Left hindlimb (tissue), 1 donor: ENCODE measurements around the gene CLINT1.

ENCODE experiments used
- DNase-seq: peaks from one replicate; pipeline ENCODE4 v3.0.0-alpha.2; 2018

The CLINT1 gene

DNA sequence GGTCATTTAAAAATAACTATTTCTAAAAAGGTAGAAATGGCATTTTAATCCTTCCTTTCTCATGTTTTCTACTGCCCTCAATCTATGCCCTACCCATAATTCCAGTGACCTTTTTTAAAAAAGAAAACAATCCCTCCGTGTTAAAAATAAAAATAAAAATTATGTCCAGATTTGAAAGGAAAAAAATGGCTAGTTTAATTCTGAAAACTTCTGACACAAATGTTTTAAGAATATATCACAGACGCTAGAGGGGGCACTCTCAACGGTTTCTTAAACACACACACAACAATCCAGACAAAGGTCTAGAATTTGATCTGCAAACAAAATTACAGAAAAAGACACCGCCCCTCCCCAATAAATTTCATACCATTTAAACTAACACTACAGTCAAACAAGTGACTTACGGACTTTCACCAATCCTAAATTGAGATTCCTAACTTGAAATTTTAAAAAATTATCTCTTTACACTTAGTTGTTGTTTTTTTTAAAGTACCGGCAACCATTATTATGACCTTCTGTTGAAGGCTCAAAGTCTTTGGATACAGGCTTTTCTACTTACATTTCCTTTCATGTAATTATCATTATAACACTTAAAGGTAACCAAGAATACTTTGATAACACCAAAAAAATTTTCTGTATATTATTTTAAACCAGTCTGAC, 38.2 kb downstream of the CLINT1 start:
- no peak for DNase-seq

DNA sequence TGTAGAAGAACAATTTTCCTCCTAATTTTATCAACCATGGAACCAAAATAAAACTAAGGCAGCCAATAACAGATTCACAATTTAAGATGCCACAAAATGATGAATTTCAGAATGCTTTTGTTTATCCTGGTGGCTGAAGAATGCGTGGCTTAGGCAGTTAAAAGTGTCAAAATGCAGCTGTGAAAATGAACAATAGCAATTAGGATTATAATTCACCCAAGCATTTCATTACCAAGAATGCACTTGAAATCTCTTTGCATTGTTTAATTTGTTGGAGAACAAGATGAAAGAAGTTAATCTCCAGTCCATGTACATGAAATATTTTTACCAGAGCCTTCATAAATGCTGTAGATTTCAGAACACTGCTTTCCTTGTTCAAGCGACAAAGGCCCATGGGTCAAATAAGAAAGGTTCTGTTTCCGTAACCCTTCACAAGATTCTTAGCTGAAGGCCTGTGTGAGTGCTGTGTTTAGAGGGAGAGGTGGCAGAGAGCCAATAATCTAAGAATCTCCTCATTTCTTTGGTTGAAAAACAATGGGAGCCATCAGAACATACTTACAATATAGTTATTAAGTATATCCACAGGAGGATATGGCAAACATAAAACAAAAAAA, 39.3 kb downstream of the CLINT1 start:
- no peak for DNase-seq

DNA sequence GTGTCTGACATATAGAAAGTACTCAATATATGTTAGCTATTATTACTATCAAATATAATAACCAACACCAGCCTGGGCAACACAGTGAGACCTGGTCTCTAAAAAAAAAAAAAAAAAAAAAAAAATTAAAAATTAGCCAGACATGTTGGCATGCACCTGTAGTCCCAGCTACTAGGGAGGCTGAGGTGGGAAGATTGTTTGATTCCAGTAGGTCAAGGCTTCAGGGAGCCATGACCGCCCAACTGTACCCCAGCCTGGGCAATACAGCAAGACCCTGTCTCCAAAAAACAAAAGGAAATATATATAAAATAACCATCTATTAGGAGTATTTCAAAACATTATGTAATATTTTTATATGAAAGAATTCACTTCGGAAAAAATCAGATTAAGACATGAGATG, 40.6 kb downstream of the CLINT1 start:
- no peak for DNase-seq

DNA sequence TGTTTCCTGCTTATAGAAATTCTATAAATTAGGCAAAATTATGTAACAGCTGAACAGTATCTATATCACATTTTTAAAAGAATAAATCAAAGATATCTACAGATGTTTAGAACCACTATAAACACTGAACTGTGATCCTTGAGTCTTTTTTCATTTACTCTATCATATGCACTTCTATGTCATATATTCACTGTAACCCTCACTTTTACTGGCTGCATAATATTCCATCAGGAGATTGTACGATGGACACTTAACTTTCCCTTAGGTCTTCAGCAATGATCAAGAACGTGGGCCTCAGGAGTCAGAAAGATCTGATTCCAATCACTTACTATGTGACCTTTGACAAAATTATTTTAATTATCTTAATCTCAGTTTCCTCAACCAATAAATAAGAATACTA, 41.0 kb downstream of the CLINT1 start:
- DNase-seq = no peak

DNA sequence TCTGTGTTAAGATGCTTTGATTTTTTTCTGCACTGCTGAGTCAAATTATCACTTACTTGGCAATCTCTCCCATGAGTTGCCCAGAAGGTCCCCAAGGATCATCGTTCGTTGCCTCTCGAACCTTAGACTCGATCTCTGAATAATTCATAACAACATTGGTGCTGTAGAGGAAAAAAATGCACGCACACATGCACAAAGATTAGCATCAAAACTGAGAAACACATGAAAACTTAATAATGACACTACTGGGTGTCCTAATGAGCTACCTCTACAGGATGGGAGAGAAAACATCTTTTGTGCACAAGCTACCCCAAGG, 41.6 kb downstream of the CLINT1 start:
- DNase-seq = no peak

DNA sequence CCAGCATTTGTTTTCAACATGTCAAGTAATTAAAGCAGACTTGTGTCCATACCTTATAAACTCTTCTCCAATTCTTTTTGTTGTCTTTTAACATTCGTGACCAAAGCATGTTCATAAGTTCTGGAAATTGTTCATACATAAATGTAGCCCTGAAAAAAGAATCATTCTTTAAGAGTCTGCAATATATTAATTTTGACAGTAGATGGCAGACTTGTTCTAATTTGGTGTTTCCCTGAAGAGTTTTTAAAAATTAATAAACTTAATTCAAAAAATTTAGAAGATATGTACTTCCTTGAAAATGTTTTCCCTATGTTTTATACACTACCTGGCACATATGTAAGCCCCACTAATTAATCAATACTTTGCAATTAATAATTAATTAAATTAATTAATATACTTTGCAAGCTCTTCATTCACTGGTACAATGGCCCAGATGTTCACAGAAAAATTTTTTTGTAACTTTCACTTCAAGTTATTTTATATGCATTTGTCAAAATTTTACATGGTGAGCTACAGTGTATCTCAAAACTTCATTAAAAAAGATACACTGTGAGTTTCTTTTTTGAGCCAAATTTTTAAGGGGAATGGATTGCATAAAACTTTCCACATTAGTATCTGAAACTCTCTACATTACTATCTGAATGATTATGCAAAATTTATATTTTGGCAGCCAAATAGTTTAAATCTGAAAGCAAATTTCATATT, 42.1 kb downstream of the CLINT1 start:
- DNase-seq = no peak

DNA sequence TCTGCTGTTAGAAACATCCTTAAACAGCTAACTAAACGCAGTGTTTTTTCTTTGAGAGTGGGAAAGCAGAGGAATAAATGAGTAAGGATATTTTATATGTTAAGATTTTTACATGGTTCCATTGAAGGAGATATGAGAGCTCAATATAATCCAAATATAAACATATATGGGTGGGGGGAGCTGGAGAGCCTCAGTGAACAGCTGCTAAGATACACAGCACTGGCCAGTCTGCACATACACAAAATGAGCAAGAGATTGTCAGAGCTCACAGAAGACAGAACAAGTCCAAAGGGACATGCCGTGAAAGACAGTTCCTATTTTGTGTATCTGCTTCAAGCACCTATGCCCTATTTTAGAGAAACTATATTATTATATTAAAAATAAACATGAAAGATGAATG, 46.9 kb downstream of the CLINT1 start:
- DNase-seq = no peak

DNA sequence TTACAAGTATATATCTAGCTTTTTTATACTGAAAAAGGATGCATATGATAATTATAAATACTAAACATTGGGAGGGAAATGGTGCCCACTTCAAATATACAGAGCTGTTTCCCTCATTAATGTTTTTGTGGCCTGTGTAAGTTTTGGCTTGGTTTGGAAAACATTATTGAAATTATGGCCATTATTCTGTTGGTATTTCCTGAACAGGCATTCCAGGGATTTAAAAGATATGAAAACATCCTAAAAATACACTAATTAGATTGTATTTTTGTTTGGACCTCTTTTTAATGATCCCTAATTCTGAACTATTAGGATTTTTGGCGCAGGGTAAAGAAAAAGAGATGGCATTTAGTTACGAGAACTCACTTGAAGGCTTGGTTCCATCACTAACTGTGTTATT, 50.9 kb downstream of the CLINT1 start:
- DNase-seq = no peak

DNA sequence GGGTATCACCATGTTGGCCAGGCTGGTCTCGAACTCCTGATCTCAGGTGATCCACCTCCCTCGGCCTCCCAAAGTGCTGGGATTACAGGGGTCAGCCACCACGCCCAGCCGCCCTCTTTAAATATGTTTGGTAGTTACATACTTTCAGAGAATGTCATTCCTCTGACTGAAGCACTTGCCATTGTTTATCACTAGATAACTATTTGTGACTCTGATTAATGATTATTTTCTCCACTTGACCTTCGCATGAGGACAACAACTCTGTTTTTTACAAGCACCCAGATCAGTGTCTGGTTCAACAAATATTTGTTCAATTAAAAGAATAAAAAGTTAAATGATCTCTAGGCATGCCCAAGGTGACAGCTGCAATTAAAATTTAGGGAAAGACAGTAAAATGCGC, 56.2 kb downstream of the CLINT1 start:
- DNase-seq = no peak

DNA sequence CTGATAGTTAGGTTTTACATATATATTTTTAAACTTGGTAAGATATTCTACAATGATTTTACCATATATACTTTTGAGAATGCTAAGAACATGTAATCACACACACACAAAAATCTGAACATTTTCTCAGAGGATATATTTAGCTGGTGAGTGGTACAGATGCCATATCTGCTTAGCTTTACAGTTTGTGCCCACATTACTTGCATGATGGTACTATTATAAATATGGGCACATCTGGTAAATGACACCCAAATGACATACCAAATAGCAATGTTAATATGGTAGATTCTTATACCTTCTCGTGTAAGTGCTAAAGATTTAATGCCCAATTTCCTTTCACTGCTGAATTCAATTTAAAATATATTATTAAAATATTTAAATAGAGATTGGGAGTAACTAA, 58.8 kb downstream of the CLINT1 start:
- no peak for DNase-seq

DNA sequence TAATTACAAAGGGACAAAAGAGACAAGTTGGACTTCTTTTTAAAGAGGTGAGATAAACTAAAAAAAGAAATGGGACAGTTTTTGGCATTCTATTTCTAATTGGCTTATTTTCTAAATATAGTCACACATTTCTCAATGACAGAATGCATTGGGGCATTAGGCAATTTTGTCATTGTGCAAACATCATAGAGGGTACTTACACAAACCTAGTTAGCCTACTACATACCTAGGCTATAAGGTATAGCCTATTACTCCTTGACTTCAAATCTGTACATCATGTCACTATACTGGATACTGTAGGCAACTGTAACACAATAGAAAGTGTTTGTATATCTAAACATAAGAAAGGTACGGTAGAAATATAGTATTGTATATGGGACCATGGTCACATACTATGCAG, 59.4 kb downstream of the CLINT1 start:
- DNase-seq = no peak

DNA sequence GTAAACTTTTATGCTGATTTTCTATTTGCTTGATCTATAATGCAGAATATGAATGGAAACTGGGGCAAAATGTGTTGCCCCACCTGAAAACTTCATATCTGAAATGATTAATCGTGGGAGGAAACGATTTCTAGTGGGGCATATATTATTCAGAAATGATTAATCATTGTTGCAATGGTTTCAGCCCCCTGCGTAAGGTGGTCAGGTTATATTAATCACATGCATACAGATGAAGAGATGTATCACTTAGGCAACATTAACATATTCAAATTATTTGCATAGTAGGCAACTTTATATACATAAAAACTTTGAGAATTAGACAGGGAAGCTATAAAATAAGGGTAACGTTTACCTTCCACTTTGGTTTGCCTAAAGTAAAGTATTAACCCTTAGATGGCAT, 65.6 kb downstream of the CLINT1 start:
- DNase-seq = no peak

DNA sequence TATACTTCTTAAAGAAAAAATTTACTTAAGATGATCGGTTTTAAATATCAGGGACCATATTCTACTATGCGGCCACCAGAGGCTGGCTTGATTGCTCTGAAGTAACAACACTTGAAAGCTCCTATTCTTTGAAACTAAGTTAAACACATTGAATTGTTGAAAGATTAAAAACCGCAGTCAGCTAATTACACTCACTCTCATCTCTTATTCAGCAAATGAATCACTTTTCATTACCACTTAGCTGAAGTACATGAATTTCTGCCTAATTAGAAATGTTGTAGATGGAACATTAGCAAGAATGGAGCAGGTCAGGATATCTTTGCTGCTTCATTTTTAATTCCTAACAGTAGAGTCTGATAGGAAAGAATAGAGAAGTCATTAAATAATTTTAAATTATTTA, 73.1 kb downstream of the CLINT1 start:
- DNase-seq = no peak

DNA sequence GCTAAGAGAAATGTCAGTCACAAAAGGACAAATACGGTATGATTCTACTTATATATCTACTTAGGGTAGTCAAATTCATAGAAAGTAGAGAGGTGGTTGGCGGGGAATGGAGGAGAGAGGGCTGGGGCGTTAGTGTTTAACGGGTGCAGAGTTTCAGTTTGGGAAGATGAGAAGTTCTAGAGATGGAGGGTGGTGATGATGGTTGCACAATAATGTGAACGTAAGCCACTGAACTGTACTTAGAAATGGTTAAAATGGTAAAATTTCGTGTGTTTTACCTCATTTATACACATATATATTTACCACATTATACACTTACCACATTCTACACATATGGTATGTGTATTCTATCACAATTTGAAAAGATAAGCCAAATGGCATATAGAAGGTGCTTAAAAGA, 79.7 kb downstream of the CLINT1 start:
- no peak for DNase-seq

DNA sequence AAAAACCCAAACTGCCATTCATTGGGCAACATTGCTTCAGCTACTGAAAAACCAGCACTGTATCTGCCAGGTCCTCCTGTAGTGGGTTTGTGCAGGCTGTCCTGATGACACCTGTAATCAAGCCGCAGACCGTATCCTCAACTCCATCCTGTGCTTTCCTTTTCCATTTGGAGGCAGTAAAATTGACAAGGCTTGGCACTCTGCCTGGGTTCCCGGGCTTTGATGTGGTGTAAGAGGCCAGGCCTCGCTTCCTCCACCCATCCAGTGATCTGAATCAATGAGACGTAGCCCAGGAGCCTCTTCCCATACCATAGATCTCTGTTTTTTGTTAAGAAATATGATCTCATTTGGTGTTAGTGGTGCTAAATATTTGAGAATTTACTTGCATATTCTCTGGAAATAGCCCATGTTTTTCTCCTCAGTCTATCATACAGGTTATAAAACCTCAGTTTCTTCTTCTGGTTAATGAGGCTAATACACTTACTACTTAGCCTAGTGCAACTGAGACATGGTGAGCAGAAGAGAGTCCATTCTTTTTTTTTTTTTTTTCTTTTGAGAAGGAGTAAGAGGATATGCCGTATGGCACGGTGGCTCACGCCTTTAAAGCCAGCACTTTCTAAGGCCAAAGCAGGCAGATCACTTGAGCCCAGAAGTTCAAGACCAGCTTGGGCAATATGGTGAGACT, 80.7 kb downstream of the CLINT1 start:
- DNase-seq = no peak

DNA sequence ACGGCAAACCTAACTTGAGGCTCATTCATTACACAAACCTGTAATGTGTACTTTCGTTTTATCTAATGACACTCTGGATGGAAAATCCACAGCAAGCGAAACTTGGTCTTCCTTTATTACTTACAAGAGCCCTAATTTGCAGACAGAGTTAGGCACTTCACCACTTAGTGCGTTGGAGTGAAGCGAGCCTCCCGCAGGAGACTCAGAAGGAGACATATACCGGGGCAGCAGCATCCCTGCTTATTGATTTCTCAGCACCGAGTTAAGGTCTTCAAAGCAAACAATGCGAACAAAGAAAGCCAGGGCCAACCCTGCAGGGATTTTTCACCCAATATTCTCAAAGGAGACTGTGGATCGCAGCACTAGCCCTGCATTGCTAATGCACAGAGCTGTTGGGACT, 86.8 kb downstream of the CLINT1 start:
- DNase-seq = no peak

DNA sequence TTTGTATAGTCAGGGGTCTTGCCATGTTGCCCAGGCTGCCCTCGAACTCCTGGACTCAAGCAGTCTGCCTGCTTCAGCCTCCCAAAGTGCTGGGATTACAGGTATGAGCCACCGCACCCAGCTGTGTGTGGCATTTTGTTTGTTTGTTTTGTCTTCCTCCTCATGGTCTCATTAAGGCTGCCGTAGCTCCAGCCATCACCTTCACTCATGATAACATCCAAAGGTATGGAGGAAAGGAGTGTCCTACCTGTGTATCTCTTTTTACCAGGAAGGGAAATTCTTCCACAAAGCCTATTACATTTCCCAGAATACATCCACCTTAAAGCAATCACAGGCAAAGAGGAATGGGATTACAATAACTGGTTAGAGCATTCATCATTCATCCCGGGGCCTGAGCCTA, 88.3 kb downstream of the CLINT1 start:
- DNase-seq = no peak

DNA sequence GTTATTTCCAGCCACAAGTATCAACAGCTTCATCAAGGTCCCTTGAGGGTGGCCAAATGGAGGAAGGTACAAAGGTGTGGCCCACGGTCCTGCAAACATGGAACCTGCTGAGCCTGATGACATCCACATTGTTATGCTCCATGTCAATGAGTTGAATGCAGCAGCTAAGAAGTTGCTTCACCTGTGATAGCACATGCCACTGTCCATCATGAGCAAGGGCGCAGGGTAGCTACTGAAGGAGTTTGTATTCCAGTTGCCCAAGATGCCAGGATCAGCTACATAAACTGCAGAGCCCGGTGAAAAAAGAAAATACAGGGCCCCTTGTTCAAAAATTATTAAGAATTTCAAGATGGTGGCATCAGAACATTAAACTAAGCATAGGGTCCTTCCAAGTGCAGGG, 91.3 kb downstream of the CLINT1 start:
- DNase-seq = no peak

DNA sequence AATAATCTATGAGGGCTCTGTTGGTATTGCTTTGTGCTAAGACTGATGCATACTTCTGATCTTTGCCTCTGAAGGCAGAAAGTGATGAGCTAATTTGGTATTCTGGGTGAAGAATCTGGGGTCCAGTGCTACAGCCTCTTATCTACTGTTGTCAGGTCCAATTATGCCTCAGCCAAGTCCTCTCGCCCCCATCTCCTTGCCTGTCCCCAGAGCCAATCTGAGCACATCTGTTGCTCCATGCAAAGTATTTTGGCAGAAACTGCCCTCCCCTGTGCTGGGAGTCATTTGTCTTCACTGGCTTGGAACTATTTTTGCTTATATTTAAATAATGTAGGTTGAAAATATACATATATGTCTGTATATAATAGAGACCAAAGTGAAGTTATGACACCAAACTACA, 92.0 kb downstream of the CLINT1 start:
- DNase-seq = no peak

DNA sequence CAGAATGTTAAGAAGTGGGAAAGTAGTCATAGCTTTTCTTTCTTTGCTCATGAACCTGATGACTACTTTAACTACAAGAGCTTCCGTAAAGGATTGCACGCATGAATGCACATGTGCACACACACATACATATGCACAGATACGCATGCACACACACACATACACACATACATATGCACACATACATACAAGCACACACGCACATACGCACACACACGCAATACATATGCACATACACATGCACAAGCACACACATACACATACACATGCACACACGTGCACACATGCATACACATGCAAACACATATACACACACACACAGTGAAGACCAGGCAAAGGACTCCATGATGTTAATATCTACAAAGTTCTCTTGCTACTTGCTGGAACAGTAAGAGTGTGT, 92.5 kb downstream of the CLINT1 start:
- DNase-seq = no peak

DNA sequence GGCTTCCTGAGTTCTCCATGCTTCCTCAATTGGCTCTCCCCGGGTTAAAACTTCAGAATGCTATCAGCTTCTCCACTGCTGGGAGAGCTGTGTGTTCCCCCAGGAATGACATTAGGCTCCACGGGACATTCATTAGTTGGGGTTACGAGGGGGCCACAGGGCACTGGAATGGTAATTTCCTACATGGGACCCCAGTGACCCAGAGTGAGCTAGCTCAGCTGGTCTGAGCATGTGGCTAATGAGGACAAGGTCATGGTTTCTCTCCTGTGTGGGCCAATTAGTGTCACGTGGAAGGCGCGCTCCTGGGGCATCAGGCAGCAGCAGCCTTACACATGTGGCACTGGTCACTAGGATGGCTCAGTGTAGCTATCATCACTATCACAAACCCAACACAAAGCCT, 94.4 kb downstream of the CLINT1 start:
- DNase-seq = no peak

DNA sequence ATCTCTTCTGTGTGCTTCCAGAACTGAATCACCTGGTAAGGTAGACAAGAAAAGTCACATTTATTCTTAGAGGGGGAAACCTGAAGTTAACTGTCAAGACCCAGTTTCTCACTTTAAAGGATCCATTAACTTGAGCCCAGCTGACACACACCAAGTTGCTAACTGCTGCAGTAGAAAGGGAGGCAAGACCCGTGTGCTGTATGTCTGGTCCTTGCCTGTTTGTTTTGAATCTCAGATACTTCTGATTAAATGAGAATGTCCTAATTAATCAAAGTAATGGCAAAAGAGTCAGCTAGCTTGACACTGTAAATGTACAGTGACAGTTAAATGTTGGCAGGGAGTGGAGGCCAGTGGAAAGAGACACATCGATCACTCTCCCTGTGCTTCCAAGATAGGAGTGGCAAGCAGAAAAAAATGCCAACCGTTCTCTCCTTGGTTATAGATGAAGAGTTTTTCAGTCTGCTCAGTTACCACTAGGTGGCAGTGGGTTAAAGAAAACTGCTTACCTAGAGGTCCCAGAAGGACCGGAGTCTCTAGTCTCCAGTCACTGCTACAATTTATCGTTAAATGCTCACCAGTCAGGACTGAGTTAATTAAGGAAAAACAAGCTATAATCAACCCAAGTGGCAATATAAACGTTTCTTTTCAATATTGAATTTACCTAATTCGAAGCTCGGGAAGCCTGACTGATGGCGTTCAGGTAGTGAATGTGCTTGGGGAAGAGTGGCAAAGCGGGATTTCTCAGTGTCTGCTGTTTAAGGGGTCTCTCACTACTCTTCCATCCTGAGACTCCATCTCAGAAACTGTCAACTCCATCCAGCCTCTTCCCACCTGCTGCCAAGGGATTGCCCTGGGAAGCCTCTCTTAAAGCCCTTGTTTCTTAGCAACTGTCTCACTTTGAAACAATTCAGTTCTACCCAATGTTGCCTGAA, 97.0 kb downstream of the CLINT1 start:
- DNase-seq = no peak

DNA sequence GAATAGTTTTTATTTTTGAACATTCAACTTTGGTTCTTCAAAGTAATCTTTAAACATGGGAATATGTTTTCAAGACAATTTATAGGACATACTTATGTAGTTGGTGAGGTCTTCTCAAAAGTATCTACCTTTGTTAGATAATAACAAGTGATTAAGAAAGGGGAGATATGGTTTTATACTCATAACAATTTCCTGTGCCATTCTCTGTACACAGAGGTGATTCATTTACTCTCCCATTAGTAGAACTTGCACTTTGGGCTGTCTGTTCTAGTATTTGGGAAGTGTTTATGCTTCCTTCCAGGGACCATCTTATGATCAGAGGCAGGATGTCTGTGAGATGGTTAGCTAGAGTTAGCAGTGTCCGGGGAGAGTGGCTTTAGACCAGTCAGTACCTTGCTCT, 100.2 kb downstream of the CLINT1 start:
- DNase-seq = no peak
